Measurements from ENCODE around the gene NUP205.
"Not testable (repeated sequence)": the region's sequence is repeated elsewhere in the genome, so short reads cannot be mapped to it uniquely, and the experiment has no call there.

The NUP205 gene

DNA sequence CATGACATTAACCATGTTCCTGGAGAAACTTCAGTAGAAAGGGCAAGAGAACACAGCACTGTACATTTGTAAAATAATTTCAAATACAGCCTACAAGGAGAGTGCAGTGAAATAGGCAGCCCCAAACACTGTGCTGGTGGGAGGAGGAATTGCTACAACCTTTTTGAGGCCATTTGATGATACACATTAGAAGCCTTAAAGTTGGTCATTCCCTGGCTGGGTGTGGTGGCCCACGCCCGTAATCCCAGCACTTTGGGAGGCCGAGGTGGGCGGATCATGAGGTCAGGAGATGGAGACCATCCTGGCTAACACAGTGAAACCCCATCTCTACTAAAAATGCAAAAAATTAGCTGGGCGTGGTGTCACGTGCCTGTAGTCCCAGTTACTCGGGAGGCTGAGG is 134.9 kb downstream of the NUP205 start:
- in situ Hi-C loops (cut with MboI; ENCODE audit: low sequenced_read_pairs), result not testable (repeated sequence)

DNA sequence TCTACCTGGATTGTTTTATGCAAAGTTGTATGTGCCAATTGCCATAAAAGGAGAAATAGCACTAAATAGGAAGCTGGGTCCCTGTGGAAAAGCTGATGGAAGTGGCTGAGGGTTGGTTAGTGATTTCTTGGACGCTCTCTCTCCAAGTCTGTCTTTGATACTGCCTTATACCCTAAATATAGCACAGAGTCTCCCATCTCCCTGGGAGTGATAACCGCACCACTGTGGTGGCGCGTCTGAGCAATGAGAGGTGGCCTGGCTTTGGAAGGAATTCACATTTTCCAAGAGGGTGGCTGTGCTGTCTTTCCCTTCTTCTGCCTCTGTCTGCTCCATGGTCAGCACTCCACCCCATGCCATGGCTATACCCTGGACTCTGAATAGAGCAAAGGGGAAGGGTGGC is 135.8 kb downstream of the NUP205 start:
- in situ Hi-C loops (cut with MboI; ENCODE audit: low sequenced_read_pairs), result no loop called here

DNA sequence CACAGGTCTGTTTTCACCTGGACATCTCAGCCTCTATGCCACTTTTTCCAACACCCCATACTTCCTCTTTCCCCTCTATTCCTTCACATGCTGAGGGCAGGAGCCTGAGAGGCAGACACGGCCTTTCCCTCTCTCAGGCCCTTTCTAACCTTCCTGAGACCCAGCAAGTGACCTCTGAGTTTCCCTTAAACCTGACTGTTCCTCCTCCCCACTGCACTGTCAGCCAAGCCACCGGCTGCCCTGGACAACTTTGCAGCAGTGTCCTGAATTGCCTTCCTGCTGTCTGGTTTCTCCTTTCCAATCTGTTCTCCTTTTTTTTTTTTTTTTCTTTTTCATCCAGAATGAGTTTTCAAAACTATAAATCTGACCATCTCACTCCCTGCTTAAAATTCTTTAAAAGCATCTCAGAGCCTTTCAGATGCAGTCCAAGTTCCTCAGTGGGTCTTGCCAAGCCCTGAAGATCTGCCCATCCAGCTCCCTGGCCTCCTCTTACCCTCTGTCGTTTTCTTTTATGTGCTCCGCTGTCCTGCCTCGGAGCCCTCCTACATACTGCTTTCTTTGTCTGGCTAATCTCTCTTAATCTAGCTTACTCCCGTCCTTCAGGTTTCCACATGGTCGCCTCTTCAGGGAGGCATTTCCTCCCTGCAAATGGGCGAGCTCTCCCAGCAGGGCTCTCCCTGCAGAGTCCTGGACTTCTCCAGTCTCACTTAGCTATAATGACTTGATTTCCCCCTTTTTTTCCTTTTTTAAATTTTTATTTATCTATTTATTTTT is 139.7 kb downstream of the NUP205 start:
- in situ Hi-C loops (cut with MboI; ENCODE audit: low sequenced_read_pairs), result no loop called here

Data from HL-60/S4 treated with retinoic acid at 250 ng/mL for 4 days and 3 days (cell line).